Panc1 (cell line): ENCODE results near the gene CAMKK2. TPM values are rescaled to one million over a fixed set of nuclear protein-coding genes. Genes with fewer than 3 reads are reported as not detected.

Experiments
- ATAC-seq: fragments of 200-7000 bp; cut with Tn5 transposase; 2 replicates; pipeline ENCODE4 v1.9.1; 2020; ENCODE audit warnings: mild to moderate bottlenecking, moderate library complexity
- BruUV-seq: library from RNA; stranded (reverse); fragments of 400-500 nt; replicated peaks from 2 replicates; lab custom pipeline; 2021; lab: Mats Ljungman, UMichigan
- CTCF ChIA-PET: fragments of 300-600 bp; sonication (Branson Sonifier 250); formaldehyde crosslinking; loops from one replicate; lab custom pipeline; 2022; ENCODE audit warnings: antibody characterized with exemption; lab: Charles Lee
- POLR2A ChIA-PET: fragments of 300-600 bp; sonication (Branson Sonifier 250); formaldehyde crosslinking; loops from one replicate; lab custom pipeline; 2022; ENCODE audit warnings: antibody characterized with exemption; lab: Charles Lee
- DNase-seq: peaks from one replicate; pipeline ENCODE4 v3.0.0-alpha.2; 2010; ENCODE audit warnings: low read depth, low spot score
- H3K27ac ChIP-seq: 2 replicates; pipeline ENCODE4 v1.5.1; 2011; ENCODE audit warnings: mild to moderate bottlenecking, low read length, inconsistent platforms
- H3K27me3 ChIP-seq: fragments of 200-500 bp; sonication (Bioruptor generic); 2 replicates; pipeline ENCODE4 v1.6.0; 2014; ENCODE audit warnings: low read length, inconsistent platforms; ENCODE audit not compliant: control insufficient read depth, insufficient read depth
- H3K36me3 ChIP-seq: fragments of 200-500 bp; sonication (Bioruptor generic); 2 replicates; pipeline ENCODE4 v1.5.1; 2014; ENCODE audit warnings: inconsistent platforms, mild to moderate bottlenecking, low read length, moderate library complexity; ENCODE audit not compliant: control insufficient read depth, insufficient read depth
- H3K4me1 ChIP-seq: 2 replicates; pipeline ENCODE4 v1.5.1; 2011; ENCODE audit warnings: inconsistent platforms, mild to moderate bottlenecking, low read length, moderate library complexity; ENCODE audit not compliant: control insufficient read depth, insufficient read depth
- H3K4me3 ChIP-seq, 2 experiments: 2 replicates each; pipeline ENCODE4 v1.5.1; 2011 to 2012; ENCODE audit warnings: low read depth in 2 of 2, low read length in 2 of 2, mild to moderate bottlenecking in 2 of 2, inconsistent platforms in 1 of 2, moderate library complexity in 1 of 2
- H3K9me3 ChIP-seq: fragments of 200-500 bp; sonication (Bioruptor generic); 2 replicates; pipeline ENCODE4 v1.5.1; 2014; ENCODE audit warnings: low read depth, mild to moderate bottlenecking, inconsistent platforms, low read length, moderate library complexity; ENCODE audit not compliant: control insufficient read depth, insufficient read depth
- CTCF ChIP-seq: fragments of 450-650 bp; IDR thresholded peaks from 2 replicates; pipeline ENCODE4 v1.5.1; 2017; ENCODE audit warnings: mild to moderate bottlenecking
- POLR2AphosphoS5 ChIP-seq: IDR thresholded peaks from 2 replicates; pipeline ENCODE4 v1.6.1; 2012; ENCODE audit warnings: mild to moderate bottlenecking, low read depth, low read length, moderate library complexity
- REST ChIP-seq, 2 experiments: IDR thresholded peaks; 2 replicates each; pipeline ENCODE4 v1.6.1; 2011 to 2012; ENCODE audit warnings: low read depth in 2 of 2, control low read depth in 1 of 2, low read length in 1 of 2, mild to moderate bottlenecking in 1 of 2, moderate library complexity in 1 of 2; ENCODE audit not compliant: insufficient read depth in 1 of 2
- SIN3A ChIP-seq: IDR thresholded peaks from 2 replicates; pipeline ENCODE4 v1.6.1; 2012; ENCODE audit warnings: low read depth, mild to moderate bottlenecking, low read length, moderate library complexity, borderline replicate concordance; ENCODE audit not compliant: insufficient read depth
- TCF7L2 ChIP-seq: IDR thresholded peaks from 2 replicates; pipeline ENCODE4 v1.6.1; 2011; ENCODE audit warnings: mild to moderate bottlenecking, low read depth, low read length, inconsistent platforms
- in situ Hi-C: cut with HindIII; loops from 2 replicates; pipeline ENCODE4 v1.10.0; 2016; ENCODE audit warnings: low sequenced_read_pairs, low pct_unique_long_range_greater_than_20kb
- intact Hi-C: fragments of 100-400 bp; cut with micrococcal nuclease; formaldehyde crosslinking; loops from one replicate; pipeline ENCODE4 v1.10.0; 2022; ENCODE audit not compliant: unreplicated experiment
- total RNA-seq: library from RNA; stranded (reverse); gene quantifications from one replicate; pipeline ENCODE4 v1.2.1, GENCODE V29; 2021; ENCODE audit not compliant: unreplicated experiment

Gene CAMKK2
- total RNA-seq, 1 experiment from 2014 or later: 37.8 TPM

DNA sequence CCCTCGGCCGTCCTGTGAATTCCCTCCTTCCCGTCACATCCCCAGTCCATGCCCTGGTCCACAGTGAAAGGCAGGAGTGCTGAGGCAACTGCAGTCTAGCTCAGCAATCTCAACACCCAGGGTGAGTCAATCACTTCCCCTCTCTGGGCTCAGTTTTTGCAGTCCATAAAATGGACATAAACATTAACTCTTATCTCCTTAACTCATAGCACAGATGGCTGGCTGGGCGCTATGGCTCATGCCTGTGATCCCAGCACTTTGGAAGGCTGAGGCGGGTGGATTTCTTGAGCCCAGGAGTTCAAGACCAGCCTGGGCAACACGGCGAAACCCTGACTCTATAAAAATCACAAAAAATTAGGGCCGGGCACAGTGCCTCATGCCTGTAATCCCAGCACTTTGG is 32.4 kb downstream of the CAMKK2 start:
- Histone ChIP-seq H3K4me3 (no peak overlapping the region), H3K36me3 (no peaks in the 10 kb centered on the region; the same call in 1 of the 2 replicates), H3K27me3 (no peaks in the 10 kb centered on the region), H3K4me1 (no peaks in the 10 kb centered on the region), H3K27ac (no peak overlapping the region), H3K9me3 (no peaks in the 10 kb centered on the region)
- ATAC-seq (no peak), DNase-seq (no peak)
- in situ Hi-C loops (no loop called here), intact Hi-C loops (no loop called here)
- TF ChIP-seq CTCF (no peak), TCF7L2 (no peak), REST (IDR thresholded peaks at IDR 0.05; ENCODE audit: insufficient read depth in 1 of 2, low read depth in 2 of 2, low read length in 1 of 2) (no peak), SIN3A (no peak), POLR2AphosphoS5 (no peak)
- POLR2A ChIA-PET: no interaction called here
- CTCF ChIA-PET: interaction anchor here (0.6 kb wide), 1 partner anchor 12 kb away, joined by 8 read pairs; no protein-coding TSS in a partner anchor
- no TSS peak for BruUV-seq

DNA sequence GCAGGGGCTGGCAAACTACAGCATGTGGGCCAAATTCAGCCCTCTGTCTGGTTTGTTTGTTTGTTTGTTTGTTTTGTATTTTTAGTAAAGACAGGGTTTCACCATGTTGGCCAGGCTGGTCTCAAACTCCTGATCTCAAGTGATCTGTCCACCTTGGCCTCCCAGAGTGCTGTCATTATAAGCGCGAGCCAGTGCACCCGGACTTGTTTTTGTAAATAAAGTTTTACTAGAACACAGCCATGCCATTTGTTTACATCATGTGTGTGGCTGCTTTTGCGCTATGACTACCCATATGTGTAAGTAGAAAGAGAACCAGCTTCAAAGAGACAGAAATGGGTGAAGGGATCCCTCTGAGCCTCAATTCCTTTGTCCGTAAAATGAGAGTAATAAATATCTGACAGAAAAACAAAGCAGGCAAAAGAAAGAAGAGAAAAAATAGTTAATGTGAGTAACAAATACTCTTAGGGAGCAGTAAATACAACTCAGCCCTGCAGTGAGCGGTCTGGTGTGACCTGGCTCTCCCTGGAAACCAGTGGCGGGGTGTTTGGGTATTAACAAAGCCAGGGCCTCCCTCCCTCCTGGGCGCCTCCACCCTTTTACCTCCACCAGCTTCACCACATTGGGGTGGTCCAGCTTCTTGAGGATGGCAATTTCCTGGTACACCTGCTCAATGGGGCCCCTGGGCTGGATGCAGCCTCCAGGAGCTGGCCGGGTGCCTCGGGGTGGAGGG is 33.1 kb downstream of the CAMKK2 start:
- H3K36me3 ChIP-seq: no peaks in the 10 kb centered on the region; the same call in 1 of the 2 replicates
- in situ Hi-C loops (no loop called here), intact Hi-C loops (no loop called here)
- POLR2A ChIA-PET: no interaction called here
- CTCF ChIA-PET: interaction anchor here (0.6 kb wide), 1 partner anchor 13 kb away, joined by 8 read pairs; no protein-coding TSS in a partner anchor
- no peaks in the 10 kb centered on the region for H3K9me3 ChIP-seq
- H3K27ac ChIP-seq: no peak overlapping the region
- no peaks in the 10 kb centered on the region for H3K27me3 ChIP-seq
- TF ChIP-seq REST (IDR thresholded peaks at IDR 0.05; ENCODE audit: insufficient read depth in 1 of 2, low read depth in 2 of 2, low read length in 1 of 2): no peak
- no peak for TF ChIP-seq POLR2AphosphoS5
- TF ChIP-seq CTCF: no peak
- TF ChIP-seq SIN3A: no peak
- TF ChIP-seq TCF7L2: no peak
- no peaks in the 10 kb centered on the region for H3K4me1 ChIP-seq
- ATAC-seq (no peak), DNase-seq (no peak)
- no TSS peak for BruUV-seq
- no peak overlapping the region for H3K4me3 ChIP-seq
